OCI-LY1 (cell line): Measurements from ENCODE around the gene SCAMP2.

Experiments used
- EZH2 ChIP-seq: fragments of 200-600 bp; sonication (generic), shearing (Covaris generic); IDR thresholded peaks from 2 replicates; pipeline ENCODE4 v1.8.0; 2017; ENCODE audit warnings: borderline replicate concordance, mixed run types, mild to moderate bottlenecking, antibody characterized with exemption, low read length, moderate library complexity, mixed read lengths
- TF ChIP-seq, protein P1 (sequence below): fragments of 200-600 bp; sonication (generic), shearing (Covaris generic); IDR thresholded peaks from 2 replicates; pipeline ENCODE4 v1.5.1; 2017; ENCODE audit warnings: mild to moderate bottlenecking, antibody characterized with exemption, low read length, moderate library complexity, mixed read lengths

DNA sequence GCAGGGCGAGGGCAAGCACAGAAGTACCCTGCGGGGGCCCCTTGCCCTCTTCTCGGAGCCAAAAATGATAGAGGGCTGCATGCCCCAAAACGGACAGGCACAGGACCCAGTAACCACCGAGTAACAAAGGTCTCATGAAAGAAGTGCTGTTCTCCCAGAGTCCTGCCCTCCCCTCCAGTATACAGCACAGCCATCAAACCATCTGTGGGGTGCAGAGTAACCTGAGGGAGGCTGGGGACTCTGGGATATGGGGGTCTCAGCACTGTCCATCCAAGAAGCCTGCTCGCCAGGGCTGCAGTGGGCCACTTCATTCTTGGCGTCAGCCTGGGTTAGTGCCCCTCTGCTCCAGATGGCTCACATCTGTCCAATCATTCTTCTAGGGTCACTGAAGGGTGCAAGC is 36.3 kb downstream of the SCAMP2 start:
- no peak for TF ChIP-seq EZH2
- TF ChIP-seq, protein P1, sequence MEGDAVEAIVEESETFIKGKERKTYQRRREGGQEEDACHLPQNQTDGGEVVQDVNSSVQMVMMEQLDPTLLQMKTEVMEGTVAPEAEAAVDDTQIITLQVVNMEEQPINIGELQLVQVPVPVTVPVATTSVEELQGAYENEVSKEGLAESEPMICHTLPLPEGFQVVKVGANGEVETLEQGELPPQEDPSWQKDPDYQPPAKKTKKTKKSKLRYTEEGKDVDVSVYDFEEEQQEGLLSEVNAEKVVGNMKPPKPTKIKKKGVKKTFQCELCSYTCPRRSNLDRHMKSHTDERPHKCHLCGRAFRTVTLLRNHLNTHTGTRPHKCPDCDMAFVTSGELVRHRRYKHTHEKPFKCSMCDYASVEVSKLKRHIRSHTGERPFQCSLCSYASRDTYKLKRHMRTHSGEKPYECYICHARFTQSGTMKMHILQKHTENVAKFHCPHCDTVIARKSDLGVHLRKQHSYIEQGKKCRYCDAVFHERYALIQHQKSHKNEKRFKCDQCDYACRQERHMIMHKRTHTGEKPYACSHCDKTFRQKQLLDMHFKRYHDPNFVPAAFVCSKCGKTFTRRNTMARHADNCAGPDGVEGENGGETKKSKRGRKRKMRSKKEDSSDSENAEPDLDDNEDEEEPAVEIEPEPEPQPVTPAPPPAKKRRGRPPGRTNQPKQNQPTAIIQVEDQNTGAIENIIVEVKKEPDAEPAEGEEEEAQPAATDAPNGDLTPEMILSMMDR = no peak
